Progenitor cell of endocrine pancreas (in vitro differentiated cells): ENCODE results near the gene WNK2. TPM values are rescaled to one million over a fixed set of nuclear protein-coding genes. Genes with fewer than 3 reads are reported as not detected.
"Not testable (repeated sequence)": the region's sequence is repeated elsewhere in the genome, so short reads cannot be mapped to it uniquely, and the experiment has no call there.

Source experiments
- DNase-seq: peaks from one replicate; pipeline ENCODE4 v3.0.0; 2021; ENCODE audit warnings: low spot score; ENCODE audit not compliant: unreplicated experiment
- H3K27ac Mint-ChIP-seq: 2 replicates; pipeline ENCODE4 v1.8.0; 2021; ENCODE audit warnings: mild to moderate bottlenecking, moderate library complexity, mixed read lengths
- H3K27me3 Mint-ChIP-seq: 2 replicates; pipeline ENCODE4 v1.8.0; 2021; ENCODE audit warnings: mixed read lengths
- H3K36me3 Mint-ChIP-seq: 2 replicates; pipeline ENCODE4 v1.8.0; 2022; ENCODE audit warnings: mixed read lengths; ENCODE audit not compliant: insufficient read depth
- H3K4me1 Mint-ChIP-seq: 2 replicates; pipeline ENCODE4 v1.8.0; 2021; ENCODE audit warnings: low read depth, mixed read lengths
- H3K4me3 Mint-ChIP-seq: 2 replicates; pipeline ENCODE4 v1.8.0; 2021; ENCODE audit warnings: low read depth, mild to moderate bottlenecking, moderate library complexity, mixed read lengths
- H3K9me3 Mint-ChIP-seq: 2 replicates; pipeline ENCODE4 v1.8.0; 2021; ENCODE audit warnings: low read depth, mixed read lengths
- CTCF ChIP-seq: fragments of 200-600 bp; sonication (generic); IDR thresholded peaks from one replicate; pipeline ENCODE4 v1.5.0; 2021; ENCODE audit warnings: antibody characterized with exemption, mild to moderate bottlenecking; ENCODE audit not compliant: unreplicated experiment
- total RNA-seq: library from RNA; stranded (reverse); gene quantifications from 2 replicates; pipeline ENCODE4 v1.2.1, GENCODE V29; 2021

The WNK2 gene
- total RNA-seq, 1 donor from 2014 or later = 345 TPM

GRCh38 chr9:93343663-93344062, 159.7 kb downstream of the WNK2 start:
- Mint-ChIP-seq H3K27ac (no peak overlapping the region), H3K9me3 (peaks cover 6% of the 10 kb centered on the region), H3K27me3 (peaks cover 69% of the 10 kb centered on the region), H3K4me1 (peaks cover 5% of the 10 kb centered on the region), H3K36me3 (no peaks in the 10 kb centered on the region), H3K4me3 (no peak overlapping the region)
- DNase-seq = no peak
- no peak for TF ChIP-seq CTCF

GRCh38 chr9:93345643-93346230, 161.8 kb downstream of the WNK2 start:
- H3K4me3 Mint-ChIP-seq = peak overlapping the region; percentile 44
- H3K36me3 Mint-ChIP-seq = no peaks in the 10 kb centered on the region
- H3K27me3 Mint-ChIP-seq = peaks cover 88% of the 10 kb centered on the region
- H3K27ac Mint-ChIP-seq = no peak overlapping the region
- no peak for DNase-seq
- H3K9me3 Mint-ChIP-seq = no peaks in the 10 kb centered on the region
- H3K4me1 Mint-ChIP-seq = peaks cover 5% of the 10 kb centered on the region
- TF ChIP-seq CTCF = peak; percentile 12

GRCh38 chr9:93346231-93347112, 162.5 kb downstream of the WNK2 start:
- Mint-ChIP-seq H3K9me3 (no peaks in the 10 kb centered on the region), H3K27ac (peak overlapping the region; percentile 39), H3K4me1 (peaks cover 5% of the 10 kb centered on the region), H3K4me3 (peak overlapping the region; percentile 52), H3K27me3 (peaks cover 93% of the 10 kb centered on the region), H3K36me3 (no peaks in the 10 kb centered on the region)
- no peak for TF ChIP-seq CTCF
- DNase-seq = no peak

GRCh38 chr9:93347371-93347975, 163.5 kb downstream of the WNK2 start:
- H3K27me3 Mint-ChIP-seq = peaks cover 93% of the 10 kb centered on the region
- not testable (repeated sequence) for H3K4me3 Mint-ChIP-seq

GRCh38 chr9:93353413-93354310, 169.7 kb downstream of the WNK2 start:
- H3K27me3 Mint-ChIP-seq = peaks cover 43% of the 10 kb centered on the region
- H3K4me1 Mint-ChIP-seq, H3K4me3 Mint-ChIP-seq, H3K36me3 Mint-ChIP-seq, H3K9me3 Mint-ChIP-seq, H3K27ac Mint-ChIP-seq, DNase-seq: not testable (repeated sequence)

More at GRCh38 chr9:93347371-93347975, 163.5 kb downstream of the WNK2 start:
- H3K36me3 Mint-ChIP-seq, H3K27ac Mint-ChIP-seq, H3K9me3 Mint-ChIP-seq, DNase-seq, H3K4me1 Mint-ChIP-seq: not testable (repeated sequence)
